Endometrial microvascular endothelial cells (primary cell): ENCODE measurements around the gene ADAM10. TPM values are rescaled to one million over a fixed set of nuclear protein-coding genes. Genes with fewer than 3 reads are reported as not detected.

Experiments used
- in situ Hi-C: cut with HindIII; loops from 2 replicates; pipeline ENCODE4 v1.10.0; 2017; ENCODE audit warnings: low sequenced_read_pairs, low pct_unique_long_range_greater_than_20kb; ENCODE audit errors: inconsistent ontology term
- total RNA-seq: library from RNA; depleted of rRNA; stranded (reverse); fragments of >200 nt; gene quantifications from one replicate; pipeline ENCODE4 v1.2.3, GENCODE V29; 2015; ENCODE audit errors: inconsistent ontology term

ADAM10 gene
- total RNA-seq, 1 donor from 2014 or later: 169 TPM

DNA sequence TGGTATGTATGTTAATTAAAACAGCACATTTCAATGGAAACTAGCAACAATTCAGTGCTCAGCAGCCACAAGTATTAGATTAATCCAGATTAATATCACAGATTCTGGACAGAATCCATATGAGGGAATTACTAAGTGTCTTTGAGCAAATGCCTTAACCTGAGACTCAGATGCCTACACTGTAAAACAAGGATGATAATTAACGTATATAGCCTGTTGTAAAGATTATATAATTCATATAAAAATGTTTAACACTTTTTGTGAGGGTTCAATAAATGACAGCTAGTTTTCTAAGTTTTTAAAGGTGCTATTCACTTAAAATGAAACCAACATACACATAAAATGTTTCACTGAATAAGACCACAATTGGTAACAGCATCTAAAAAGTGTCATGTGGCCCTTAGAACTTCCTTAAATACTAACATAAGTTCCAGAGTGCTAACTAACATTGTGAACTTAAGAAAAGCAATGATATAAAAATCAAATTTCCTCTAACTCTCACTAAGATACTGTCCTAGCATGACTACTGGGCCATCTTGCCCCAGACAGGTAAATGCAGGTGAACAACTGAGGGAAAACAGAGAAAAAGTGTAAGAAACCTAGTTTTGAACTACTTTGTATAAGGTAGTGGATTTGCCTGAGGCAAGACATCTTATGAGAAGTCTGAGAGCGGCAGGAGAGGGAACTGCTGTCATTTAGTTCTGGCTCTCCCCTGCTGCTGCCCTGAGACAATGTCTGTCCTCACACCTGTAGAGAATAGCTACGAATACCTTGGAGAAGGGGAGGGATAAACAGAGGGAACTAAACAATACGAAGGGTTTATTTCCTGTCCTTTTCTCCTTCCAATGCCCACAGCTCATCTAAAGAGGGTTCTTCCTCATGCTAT, 151.3 kb downstream of the ADAM10 start:
- in situ Hi-C loops: no loop called here

DNA sequence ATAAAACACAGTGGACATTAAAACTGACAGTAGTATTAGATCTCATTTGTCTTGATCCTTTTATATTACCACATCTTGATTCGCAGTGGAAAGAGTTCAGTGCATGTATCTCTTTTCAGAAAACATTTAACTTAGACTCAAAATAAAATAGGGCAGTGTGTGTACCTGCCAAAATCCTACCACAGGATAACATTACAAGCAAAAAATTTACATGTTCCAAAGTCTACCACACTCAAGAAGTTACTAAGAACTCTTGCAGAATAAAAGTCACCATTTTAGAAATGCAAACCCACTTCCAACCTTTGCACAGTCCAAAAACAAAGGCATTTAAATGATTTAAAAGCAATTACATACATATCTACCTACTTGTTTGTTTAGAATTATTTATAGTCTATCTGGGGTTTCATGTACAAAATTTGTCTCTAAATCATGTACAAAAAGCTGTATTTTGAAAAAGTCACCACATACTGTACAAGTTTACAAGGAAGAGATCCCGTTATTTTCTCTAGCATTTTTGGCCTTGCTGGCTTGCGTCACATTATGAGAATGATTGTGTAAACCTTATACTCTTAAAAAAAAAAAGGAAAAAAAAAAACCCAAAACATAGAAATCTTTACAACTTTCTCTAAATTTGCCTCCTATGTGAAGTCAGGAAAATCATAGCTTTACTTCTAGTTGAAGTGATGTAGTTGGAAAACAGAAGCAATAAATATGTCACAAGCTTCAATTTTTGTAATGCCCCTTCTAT, 153.8 kb downstream of the ADAM10 start:
- in situ Hi-C loops: no loop called here

DNA sequence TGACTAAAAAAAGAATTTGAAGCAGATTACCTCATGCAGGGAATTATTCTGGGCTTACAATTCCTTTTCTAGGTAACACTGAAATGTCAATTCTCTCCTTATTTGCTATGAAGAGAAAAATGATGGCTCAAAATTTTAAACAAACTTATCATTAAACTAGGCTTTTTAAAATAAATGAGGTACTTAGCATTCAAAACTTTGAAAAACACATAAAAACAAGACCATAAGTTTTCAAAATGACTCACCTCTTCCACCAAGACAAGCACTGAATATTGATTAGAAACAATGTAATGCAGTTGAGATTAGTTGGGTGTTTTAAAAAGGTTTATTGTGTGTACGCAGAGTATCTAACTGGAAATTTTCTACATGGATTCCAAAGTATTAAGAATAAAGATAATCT, 154.6 kb downstream of the ADAM10 start:
- in situ Hi-C loops: no loop called here

DNA sequence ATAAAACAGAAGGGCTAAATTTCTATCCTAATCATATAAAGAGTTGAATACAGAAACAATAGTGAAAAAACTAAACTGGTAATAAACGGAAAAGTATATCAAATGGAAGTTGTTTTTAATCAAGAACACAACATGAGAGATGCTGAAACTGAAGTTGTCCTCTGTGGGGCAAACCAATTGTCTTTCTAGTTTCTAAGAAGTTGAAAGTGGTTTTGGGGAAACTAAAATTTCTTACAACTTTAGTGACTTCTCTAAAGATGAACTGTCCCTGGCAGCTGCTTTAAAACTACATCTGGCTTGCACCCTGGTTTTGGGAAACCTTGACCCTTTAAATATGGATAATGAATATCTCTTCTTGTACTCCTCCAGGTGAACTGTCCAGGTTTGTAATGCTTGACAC, 155.6 kb downstream of the ADAM10 start:
- in situ Hi-C loops: no loop called here

DNA sequence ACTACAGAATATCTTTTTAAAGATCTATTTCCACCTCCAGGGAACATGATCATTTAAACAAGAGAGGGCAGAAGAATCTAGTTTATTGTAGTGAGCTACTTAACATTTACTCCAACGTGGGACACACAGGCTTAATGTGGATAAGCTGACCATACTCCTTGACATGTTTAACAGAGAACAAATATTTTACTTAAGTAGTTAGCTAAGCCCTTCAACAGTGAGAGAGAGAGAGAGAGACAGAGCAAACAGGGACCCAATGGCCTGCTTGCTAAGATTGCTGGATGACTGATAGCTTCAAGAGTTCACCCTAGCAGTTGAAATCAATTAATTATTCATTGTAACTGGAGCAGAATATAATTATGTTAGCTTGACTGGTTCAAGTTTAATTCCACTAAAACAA, 158.6 kb downstream of the ADAM10 start:
- in situ Hi-C loops: no loop called here

DNA sequence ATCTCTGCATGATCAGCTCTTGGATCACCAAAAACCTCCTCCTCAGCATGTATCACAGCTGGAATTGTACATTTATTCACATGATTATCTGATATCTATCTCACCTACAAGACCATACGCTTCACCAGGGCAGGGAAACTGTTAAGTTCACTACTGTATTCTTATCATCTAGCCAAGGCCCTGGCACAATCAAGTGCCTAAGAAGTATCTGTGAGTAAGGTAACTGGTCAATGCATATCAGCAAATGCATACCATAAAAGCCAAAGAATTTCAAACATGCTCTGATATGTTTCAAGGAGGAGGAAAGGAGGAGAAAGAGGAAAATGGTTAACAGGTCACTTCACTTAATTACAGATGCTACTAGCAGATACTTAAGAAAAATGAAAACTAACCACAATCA, 159.3 kb downstream of the ADAM10 start:
- in situ Hi-C loops: no loop called here

DNA sequence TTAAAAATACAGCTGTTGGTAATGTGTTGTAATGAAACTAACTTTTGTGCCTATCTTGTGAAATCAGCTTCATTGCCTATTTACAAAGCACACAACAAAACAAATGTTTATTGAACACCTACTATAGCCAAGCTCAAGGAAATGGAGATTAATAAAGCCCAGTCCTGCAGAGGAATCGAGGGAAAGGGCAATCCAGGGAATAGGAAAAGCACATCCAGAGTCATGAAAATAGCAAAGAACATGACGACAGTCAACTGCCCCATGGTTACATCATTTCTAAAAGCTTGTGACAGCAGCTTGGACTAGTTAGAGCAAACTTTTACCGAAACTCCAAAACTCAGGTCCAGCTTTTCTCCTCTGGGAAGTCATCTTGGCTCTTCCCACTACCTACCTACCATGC, 160.5 kb downstream of the ADAM10 start:
- in situ Hi-C loops: no loop called here

DNA sequence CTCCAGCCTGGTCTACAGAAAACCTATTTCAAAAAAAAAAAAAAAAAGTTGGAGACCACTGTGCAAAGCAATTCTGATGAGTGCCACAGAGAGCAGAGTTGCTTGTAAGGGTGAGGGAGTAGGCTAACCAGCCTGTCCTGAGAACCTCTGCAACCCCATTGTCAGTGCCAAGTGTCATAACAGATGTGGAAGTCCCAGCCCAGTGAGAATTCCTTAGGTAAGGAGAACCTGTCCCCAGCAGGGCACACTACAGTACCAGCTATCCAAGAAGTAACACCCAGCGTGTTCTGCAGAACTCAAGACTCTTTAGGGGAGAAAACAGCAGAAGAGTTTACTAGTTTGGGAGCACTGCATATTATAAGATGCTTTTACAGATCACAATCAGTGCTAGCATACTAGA, 161.4 kb downstream of the ADAM10 start:
- in situ Hi-C loops: no loop called here

DNA sequence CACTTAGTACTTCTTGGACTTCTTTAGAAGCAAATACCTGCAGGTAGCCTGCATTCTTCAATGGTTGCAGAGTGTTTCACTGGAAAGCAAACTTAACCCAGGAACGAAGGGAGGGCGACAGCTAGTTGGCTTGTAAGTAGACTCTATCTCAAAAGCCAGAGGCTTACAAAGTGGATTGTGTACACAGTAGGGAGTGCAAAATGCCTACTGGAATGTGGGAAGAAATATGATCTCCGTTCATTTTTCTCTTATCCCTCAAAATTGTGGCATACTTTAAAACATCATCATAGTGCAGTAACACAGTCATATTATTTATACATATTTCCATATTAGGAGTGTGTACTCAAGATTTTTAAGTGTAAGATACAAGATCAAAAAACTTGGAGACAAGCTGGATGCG, 162.0 kb downstream of the ADAM10 start:
- in situ Hi-C loops: no loop called here

DNA sequence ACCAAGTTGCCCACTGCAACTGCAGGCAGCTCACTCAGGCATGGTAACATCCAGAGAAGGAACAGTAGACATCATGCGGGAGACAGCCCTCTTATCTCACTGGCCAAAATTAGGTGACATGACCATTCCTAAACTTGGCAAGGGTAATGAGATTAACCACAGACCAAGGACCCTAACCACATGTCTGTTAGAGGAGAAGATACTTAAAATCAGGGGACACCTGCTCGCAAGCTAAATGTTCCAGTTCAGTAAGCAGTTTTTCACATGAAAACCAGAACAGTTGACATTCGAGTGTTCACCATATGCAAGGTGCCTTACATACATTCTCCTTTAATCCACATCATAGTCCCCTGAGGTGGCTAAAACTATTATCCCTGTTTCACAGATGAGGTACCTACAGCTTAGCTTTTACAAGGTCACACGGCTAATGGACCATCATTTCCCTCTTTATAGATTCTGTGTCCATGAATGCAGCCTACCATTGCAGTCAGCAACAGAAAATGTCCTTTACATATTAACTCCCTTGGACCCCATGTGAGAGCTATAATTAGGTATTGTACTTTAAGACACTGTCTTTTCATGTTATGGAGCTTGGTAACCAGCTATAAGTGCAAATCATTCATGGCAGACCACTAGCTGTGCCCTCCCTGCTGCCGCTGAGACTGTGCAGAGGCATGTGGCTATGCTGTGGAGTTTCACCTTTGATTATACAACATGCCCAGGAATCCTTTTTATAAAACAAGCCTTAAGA, 163.6 kb downstream of the ADAM10 start:
- in situ Hi-C loops: no loop called here

DNA sequence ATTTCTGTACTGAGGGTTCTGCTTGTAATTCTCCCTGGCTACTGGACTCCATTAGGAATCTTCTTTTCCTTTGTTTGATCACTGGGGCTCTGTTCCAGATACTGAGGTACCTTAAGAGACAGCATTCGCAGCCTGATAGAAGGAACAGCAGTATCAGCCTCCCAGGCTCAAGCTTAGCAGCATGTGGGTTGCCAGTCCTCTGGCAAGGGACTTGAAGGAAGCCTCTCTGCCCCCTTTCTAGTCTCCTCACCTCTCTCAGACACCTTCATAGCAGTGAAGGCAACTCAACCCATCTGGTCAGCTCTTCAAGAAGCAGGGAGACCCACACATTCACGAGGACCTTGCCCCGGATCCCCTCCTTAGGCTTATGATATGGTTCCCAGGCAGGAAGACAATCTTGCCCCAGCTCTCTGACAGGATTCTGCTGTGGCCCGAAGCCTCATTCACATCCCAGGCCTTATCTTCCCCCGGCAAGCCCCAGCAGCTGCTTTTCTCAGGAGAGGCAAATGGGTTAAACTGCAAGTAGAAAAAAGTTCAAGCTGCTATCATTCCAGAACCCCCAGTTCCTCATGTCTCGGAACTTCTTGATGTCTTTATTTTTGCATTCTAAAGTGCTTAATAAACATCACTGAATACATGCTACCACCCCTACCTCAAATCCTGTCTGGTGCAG, 164.6 kb downstream of the ADAM10 start:
- in situ Hi-C loops: no loop called here

DNA sequence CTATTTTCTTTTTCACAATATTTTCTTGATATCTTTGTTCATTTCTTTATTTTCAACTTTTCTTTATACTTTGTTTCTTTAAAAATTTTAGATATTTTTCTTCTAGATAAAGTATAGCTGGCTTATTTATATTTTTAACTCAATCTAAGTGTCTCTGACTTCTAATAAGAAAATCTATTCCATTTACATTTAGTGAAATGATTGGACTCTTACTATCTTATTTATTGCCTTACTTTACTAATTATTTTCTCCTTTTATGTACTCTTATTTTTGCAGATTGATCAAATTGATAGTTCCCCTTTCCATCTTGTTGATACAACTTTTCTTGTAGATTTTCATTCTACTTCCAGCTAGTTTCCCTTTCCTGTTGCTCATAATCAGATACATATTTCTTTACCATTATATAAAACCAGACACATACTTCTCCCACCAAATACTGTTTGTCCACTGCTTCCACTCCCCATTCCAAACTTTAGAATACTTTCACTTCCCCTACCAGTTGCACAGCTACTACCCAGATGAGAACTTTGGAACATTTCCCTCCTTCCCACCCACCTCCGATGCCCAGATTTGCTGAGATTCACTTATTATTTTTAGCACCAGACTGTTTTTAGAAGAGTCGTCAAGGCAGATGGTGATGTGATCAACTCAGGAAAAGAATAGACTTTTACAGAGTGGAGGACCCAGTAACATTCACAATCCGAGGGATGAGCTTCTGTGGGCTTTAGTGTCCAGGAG, 166.2 kb downstream of the ADAM10 start:
- in situ Hi-C loops: no loop called here

DNA sequence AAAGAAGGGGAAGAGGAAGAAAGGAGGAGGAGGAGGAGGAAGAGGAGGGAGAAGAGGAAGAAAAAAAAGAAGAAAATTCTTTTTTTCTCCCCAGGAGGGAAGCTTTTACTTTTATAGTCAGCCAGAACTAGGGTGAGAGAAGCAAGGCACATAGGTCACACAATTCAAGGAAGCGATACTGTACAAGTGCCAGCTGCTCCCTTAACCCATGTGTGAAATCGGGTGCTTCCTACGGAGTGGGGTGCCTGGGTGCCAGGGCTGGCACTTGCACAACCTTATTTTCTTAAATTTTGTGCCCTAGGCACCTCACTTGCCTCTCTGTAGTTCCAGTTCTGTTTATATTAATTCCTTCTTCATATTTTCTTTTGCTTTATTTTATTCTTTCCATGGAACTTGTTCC, 167.3 kb downstream of the ADAM10 start:
- in situ Hi-C loops: no loop called here

DNA sequence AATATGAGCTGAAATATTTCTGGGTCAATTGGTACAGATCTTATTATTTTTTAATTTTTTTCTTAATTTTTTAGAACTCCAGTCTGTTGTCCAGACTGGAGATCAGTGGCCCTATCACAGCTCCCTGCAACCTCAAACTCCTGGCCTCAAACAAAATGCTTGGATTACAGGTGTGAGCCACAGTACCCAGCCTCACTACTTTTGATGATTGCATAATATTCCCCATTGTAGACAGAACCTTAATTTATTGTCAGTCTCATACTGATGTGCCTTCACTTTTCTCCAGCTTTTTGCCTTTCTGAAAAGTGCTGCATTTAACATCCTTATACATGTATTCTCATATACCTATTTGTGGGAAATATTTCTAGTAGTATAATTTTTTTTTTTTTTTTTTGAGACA, 172.8 kb downstream of the ADAM10 start:
- in situ Hi-C loops: no loop called here

DNA sequence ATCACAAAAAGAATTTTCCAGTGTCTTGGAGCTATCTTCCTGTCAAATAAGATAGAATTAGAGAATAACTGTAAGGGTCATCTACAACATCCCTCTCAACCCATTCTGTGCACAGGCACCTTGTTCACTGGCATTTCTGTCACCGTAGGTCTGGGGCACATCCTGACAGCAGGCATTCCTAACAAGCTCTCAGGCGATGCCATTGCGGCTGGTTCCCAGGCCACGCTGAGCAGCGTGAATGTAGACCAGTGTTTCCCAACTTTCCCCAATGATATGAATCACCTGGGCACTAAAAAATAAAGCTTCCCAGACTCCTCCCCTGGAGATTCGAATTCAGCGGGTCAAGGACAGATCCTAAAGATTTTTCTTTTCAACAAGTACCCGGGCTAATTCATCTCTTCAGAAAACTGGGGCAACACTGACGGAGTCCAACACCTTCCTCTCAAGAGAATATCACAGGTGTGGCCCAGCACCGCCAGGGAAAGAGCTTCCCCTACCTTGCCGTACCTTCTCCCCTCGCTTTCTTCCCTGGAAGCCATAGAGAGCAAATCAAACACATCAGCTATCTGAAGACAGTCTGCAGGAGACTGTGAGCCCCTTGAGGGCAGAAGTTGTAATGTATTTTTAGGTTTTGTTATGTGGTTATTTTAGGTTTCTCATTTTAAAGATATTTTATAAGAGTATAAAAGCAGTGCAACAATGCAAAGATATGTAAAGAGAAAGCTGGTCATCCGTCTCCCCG, 174.3 kb downstream of the ADAM10 start:
- in situ Hi-C loops: no loop called here

DNA sequence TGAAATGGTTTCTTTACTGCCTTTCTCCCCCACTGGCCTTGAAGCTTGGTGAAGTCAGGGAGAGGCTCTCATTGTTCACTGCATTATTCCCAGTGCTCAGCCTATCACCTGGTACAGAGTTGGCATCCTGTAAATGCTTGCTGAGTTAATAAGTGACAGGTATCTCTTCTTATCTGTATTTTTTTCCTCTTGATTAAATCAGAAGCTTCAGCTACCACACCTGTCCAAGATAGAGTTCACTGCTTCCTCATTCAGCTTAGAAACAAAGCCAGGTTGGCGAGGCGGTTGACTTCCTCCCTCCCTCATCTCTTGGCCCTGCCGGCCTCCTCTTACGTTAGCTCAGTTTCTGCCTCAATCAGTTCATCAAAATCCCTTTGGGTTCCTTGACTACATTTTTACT, 174.9 kb downstream of the ADAM10 start:
- in situ Hi-C loops: no loop called here

DNA sequence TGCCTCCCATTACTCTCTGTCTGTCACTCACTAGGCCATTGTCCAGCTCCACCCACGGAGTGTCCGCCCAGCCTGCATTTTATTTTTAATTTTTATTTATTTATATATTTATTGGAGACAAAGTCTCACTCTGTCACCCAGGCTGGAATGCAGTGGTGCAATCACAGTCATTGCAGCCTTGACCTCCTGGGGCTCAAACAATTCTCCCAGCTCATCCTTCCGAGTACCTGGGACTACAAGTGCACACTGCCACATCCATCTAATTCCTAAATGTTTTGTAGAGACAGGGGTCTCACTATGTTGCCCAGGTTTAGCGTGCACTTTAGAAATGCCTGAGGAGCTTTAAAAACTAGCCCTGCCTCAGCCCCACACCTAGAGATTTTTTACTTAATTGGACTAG, 176.2 kb downstream of the ADAM10 start:
- in situ Hi-C loops: no loop called here

DNA sequence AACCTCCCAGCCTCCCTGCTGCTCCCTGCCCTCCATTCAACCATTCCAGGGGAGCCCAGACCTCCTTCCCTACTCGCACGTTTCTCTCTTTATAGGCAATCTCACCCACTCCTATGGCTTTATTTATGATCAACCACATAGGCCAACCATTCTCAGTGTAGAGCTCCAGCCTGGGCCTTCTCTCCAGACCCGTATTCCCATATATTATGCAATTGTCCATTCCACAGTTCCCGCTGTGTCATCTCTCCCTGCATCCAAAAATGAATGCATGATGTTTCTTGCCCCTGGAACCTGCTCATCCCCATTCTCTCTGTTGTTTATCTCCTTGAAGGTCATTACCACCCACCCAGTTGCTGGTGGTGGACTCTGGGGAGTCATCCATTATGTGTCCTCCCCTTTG, 177.0 kb downstream of the ADAM10 start:
- in situ Hi-C loops: no loop called here
